Fibroblast of pulmonary artery (primary cell): ENCODE data around the gene NDUFAB1.

ENCODE experiments used
- DNase-seq: peaks from one replicate; pipeline ENCODE4 v3.0.0-alpha.2; 2010; ENCODE audit warnings: low read depth
- H3K4me3 ChIP-seq: replicated peaks from 2 replicates; pipeline ENCODE4 v1.5.1; 2011; ENCODE audit warnings: low read depth, mild to moderate bottlenecking, control low read depth, low read length, moderate library complexity
- CTCF ChIP-seq: IDR thresholded peaks from 2 replicates; pipeline ENCODE4 v1.5.1; 2011; ENCODE audit warnings: mild to moderate bottlenecking, control low read depth, low read length, inconsistent platforms; ENCODE audit errors: missing control alignments

The NDUFAB1 gene

GRCh38 chr16:23535901-23536300 is 60.2 kb downstream of the NDUFAB1 start:
- no peak for TF ChIP-seq CTCF
- DNase-seq = no peak
- no peak overlapping the region for H3K4me3 ChIP-seq

GRCh38 chr16:23534868-23535860 is 61.0 kb downstream of the NDUFAB1 start:
- no peak for DNase-seq
- TF ChIP-seq CTCF = no peak
- H3K4me3 ChIP-seq = no peak overlapping the region

GRCh38 chr16:23532448-23532847 is 63.7 kb downstream of the NDUFAB1 start:
- H3K4me3 ChIP-seq = no peak overlapping the region
- DNase-seq = no peak

More at GRCh38 chr16:23532448-23532847, 63.7 kb downstream of the NDUFAB1 start:
- no peak for TF ChIP-seq CTCF
